ENCODE data around the gene UBE2I.
"Not testable (repeated sequence)": the region's sequence is repeated elsewhere in the genome, so short reads cannot be mapped to it uniquely, and the experiment has no call there.

UBE2I gene

GRCh38 chr16:1293921-1294656 lies 15.3 kb upstream of the UBE2I start:
- DNase-seq: no peak

GRCh38 chr16:1295465-1295864 lies 14.0 kb upstream of the UBE2I start:
- DNase-seq: no peak

- not testable (repeated sequence) for DNase-seq
Measured at GRCh38 chr16:1296688-1297017, 12.8 kb upstream of the UBE2I start.

DNA sequence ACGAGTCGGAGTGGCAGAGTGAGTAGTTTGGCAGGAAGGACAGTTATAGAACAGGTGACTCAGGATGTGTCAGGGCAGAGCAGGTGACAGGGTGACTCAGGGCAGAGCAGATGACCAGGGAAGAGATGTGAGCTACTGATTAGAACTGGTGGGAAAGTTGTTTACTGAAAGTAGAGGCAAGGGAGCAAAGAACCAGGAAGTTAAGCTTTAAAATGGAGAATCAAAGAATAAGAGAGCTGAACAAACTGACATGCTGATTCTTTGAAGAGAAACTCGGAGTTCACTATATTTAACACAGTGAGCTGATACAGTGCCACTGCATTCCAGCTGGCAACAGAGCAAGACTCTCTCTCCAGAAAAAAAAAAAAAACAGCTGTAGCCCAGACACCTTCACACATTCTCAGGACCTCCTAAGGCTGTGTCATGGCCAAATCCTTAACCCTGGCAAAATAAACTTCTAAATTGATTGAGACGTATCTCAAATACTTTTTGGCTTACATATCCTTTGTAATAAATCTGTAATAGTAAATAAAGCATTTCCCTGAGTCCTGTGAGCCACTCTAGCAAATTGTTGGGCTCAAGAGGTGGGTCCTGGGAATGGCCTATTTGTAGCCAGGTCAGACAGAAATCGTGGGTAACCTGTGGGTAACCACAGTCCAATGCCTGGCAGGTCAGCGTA lies 12.3 kb upstream of the UBE2I start:
- DNase-seq: no peak

DNA sequence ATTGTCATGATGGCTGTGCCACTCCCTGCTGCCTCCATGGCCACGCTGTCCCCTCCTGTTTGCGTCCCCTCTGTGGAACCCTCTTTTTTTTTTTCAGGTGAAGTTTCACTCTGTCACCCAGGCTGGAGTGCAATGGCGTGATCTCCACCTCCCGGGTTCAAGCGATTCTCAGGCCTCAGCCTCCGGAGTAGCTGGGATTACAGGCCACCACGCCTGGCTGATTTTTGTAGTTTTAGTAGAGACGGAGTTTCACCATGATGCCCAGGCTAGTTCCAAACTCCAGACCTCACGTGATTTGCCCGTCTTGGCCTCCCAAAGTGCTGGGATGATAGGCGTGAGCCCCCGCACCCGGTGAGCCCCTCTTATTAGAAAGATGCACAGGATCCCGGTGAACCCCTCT lies 11.0 kb upstream of the UBE2I start:
- DNase-seq: no peak

DNA sequence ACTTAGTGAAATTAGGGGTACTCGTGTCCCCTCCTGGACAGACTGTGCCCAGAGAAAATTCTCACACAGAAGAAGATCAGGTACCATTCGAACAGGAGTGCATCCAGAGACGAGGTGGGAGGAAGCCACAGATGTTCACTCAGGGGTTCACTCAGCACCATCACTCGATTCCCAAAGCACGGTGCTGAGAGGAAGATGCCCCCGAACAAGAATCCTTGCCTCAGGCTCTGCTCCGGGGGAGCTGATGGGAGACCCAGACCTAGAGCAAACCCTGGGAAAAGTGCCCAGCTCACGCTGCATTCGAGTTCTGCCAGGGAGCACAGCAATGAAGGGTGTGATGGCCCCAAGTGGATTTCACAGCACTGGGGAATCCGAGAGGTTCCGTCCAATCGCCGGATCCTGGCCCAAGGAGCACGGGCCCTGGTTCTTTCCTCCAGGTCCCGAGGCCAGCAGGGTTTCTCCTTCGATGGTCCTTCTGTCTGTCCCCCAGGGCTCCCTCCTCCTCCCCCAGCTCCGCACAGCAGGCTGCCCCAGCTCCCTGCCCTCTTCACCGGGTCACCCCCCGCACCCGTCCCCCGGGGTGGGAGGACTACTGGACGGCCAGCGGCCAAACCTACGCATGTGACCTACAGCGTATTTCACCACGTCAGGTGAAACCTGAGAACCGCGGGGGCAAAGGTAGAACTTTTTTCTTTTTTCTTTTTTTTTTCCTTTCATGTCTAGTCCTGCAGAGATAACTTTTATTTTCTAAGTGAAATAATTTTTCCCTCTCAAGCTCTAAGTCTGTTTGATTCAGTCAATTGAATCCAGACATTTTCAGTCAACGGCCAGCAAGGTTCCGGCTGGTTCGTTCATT lies 10.2 kb upstream of the UBE2I start:
- DNase-seq: no peak

GRCh38 chr16:1299868-1300203 lies 9.6 kb upstream of the UBE2I start:
- DNase-seq: no peak

DNA sequence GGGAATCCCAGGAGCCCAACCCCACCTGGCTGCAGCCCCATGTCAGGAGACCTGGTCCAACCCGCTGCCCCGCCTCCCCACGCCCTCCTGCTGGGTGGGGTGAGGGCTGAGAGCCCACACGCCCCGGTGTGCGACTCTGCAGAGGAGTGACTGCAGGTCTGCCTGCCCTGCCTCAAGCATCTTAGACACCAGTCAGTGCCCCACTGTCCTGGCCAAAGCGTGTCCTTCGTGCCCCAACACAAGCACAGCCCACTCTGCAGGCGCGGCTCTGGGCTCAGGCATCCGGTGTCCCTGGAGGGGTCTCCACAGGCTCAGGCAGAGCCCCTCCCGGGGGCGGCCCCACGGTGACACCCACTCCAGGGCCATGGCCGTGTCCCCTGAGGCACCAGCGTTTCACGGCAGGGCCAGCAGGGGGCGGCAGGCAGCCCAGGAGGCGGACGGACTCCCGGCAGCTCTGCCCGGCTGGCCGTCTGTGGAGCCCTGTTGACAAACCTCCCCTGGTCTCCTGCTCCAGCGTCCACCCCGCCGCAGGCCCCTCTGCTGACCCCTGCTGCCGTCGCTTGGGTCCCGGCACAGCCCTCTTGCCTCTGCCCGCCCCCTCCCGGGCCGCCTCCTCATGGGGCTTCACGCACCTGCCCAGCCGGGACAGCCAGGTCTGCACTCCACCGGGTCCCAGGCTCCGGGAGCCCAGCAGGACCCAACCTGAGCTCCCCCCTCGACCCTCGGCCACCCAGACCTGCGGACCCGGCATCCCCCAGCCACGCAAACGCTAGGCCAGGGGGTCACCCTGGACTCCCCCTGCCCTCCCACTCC lies 8.6 kb upstream of the UBE2I start:
- peak; percentile 63 to 64 for DNase-seq

DNA sequence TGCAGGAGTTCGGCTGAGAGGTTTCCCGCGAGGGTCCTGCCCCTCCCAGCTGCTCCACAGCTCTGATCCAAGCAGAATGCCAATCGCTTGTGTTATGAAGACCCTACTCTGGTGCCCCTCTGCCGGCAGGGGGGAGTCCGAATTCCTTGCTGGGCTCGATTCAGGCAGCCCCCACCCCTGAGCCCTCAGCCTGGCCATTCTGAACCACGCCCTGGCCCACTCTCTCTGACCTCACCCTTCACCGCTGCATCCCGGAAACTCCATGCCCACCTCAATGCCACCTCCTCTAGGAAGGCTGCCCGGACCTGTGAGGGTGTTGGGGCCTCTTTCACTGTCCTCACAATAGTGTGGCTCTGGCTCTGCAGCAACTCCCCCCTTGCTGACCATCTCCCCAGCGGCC lies 7.9 kb upstream of the UBE2I start:
- DNase-seq: no peak

DNA sequence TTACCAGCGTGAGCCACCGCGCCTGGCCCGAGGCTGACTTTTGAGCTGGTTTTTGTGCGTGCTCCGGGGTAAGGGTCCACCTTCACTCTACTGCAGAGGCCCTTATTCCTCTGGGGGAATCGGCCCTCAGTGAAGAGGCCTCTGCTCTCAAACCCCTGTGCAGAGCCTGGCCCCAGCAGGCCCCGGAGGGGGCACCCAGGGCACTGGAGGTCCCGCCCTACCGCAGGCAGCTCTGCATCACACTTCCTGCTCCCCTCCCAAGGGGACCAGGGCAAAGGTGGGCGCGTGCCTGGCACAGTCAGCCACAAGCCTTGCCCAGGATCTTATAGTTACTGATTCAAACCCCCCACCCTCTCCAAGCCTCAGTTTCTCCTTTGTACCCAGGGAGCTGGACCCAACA lies 3.6 kb upstream of the UBE2I start:
- no peak for DNase-seq

- DNase-seq: no peak
Measured at GRCh38 chr16:1306334-1306733, 3.1 kb upstream of the UBE2I start.

DNA sequence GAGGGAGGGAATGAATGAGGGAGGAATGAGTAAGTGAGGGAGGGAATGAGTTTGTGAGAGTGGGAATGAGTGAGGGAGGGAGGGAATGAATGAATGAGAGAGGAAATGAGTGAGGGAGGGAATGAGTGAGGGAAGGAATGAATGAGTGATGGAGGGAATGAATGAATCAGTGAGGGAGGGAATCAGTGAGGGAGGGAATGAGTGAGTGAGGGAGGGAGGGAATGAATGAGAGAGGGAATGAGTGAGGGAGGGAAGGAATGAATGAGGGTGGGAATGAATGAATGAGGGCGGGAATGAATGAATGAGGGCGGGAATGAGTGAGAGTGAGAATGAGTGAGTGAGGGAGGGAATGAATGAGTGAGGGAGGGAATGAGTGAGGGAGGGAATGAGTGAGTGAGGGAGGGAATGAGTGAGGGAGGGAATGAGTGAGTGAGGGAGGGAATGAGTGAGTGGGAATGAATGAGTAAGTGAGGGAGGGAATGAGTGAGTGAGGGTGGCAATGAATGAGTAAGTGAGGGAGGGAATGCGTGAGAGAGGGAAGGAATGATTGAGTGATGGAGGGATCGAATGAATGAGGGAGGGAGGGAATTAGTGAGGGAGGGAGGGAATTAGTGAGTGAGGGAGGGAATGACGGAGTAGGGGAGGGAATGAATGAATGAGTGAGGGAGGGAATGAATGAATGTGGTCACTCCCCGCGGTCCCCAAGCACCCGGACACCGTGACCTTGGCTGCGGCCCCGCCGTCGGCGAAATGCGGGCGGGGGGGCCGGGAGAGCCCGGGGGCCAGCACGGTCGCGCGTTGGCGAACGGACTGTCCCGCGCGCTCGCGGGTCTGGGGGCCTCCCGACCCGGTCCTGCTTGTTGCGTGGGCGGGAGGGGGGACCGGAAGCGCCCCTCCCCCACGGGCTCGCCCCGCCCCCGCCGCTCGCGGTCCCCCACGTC lies 1.1 kb upstream of the UBE2I start:
- DNase-seq: no peak

DNA sequence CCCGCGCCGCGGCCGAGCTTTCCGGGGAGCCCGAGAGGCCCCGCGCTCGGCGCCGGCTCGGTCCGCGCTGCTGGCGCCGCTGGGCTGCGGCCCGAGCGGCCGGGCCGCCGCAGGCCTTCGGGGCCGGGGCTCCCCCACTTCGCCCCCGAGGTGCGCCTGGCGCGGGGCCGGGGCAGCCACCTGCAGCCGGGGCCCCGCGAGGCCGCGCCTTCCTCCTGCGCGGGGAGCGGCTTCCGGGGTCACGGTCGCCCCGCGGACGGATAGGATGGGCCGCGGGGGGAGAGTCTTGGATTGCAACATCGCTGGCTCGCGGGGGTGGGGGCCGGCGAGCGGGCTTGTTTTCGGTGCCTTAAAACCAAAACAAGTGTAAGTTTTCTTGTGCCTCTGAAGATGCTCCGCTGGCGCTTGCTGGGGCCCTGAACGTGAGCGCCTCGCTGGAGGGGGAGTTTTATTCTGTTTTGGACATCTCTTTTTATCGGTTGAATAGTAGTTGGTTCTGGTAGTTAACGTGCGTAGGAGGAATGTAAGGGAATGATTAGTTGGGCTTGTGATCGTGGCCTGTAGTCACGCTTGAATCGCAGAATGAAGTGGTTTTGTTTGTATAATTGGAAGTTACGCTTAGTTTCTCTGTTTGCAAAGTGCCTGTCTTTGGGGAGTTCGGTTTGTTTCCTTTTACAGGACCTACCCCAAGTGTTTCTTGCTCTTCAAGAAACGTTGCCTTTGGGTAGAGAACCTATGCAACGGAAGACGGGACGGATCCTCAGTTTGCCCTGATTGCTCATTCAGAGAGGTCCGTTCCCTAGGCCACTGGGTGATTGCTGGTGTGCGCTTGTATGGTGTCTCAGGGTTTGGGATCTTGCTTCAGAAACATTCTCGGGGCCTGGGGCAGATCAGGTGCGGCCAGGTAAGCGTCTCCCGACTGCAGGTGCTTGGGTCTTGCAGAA lies 724 bp downstream of the UBE2I start:
- DNase-seq: peak in 1 of 2 experiments; percentile 29

DNA sequence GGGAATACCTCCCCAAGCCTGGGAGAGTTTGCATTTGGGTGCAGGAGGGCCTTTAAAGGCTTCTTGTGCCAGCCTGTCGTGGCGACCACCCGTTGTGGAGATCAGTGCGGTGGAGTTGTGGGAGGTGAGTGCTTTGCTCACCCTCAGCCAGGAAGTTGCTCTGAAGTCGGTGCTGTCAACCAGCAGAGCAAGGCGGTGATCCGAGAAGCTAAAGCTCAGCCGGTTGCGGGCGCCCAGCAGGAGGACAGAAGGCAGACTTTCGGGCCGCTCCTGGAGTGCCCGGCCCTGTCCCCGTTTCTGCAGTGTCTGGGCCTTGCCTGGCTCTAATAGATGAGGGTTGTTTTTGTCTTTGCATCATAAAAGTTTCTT lies 1.4 kb downstream of the UBE2I start:
- no peak for DNase-seq

GRCh38 chr16:1311212-1311737 lies 1.8 kb downstream of the UBE2I start:
- DNase-seq: no peak

DNA sequence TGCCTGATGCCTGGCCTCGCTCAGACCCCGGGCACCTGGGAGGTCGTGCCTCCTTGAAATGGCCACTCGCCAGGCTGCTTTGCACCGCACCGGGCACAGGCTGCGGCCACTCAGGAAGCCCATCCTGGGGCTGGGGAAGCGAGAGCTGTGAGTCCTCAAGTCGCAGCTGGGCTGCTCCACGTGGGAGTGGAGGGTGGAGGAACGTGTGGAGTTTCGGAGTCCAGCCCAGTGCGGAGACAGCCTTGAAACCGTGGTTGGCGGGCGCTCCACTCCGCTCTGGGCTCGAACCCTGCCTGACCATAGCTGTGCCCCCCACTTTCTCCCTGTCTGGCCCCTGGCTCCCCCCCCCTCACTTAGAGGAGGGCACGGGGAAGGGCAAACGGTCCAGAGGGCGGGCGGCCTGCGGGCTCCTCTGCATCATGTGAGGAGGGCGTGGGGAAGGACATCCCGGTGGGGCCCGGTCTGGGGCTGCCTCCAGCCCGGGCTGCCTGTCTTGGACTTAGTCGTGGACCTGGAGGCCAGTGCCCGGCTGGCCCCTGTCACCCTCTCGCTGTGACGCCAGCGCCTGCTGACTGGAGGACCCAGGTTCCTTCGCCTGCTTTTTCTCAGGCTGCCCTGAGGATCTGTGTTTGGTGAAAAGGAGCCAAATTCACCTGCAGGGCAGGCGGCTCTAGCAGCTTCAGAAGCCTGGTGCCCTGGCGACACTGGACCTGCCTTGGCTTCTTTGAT lies 2.5 kb downstream of the UBE2I start:
- DNase-seq: no peak

DNA sequence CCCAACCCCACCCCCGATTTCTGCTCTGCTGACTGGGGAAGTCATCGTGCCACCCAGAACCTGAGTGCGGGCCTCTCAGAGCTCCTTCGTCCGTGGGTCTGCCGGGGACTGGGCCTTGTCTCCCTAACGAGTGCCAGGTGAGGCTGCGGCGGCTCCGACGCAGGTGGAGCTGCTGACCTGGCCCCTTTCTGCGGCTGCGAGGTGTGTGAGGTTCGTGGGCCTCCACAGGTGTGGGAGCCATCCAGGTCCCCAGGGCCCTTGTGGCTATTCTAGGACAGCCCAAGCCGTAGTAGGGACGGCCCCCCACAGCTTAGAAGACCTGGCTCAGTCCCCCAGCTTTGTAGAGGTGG lies 3.0 kb downstream of the UBE2I start:
- DNase-seq: no peak

DNA sequence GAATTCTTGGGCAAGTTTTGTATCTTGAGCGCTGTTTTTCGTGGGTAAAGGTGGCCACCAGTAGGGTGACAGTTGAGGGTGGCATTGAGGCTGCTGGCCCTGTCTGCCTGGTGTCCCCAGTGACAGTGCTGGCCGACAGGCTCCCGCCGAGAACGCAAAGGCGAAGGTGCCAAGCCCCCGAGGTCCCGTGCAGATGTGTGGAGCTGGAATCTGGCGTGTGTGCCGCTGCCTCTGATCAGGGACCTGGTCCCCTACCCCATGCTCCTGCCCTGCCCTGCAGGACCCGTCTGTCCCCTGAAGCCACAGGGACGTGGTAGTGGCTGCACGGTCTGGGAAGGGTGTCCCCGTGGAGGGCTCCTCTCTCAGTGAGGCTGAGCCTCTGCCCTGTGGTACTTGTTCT lies 3.5 kb downstream of the UBE2I start:
- DNase-seq: no peak

DNA sequence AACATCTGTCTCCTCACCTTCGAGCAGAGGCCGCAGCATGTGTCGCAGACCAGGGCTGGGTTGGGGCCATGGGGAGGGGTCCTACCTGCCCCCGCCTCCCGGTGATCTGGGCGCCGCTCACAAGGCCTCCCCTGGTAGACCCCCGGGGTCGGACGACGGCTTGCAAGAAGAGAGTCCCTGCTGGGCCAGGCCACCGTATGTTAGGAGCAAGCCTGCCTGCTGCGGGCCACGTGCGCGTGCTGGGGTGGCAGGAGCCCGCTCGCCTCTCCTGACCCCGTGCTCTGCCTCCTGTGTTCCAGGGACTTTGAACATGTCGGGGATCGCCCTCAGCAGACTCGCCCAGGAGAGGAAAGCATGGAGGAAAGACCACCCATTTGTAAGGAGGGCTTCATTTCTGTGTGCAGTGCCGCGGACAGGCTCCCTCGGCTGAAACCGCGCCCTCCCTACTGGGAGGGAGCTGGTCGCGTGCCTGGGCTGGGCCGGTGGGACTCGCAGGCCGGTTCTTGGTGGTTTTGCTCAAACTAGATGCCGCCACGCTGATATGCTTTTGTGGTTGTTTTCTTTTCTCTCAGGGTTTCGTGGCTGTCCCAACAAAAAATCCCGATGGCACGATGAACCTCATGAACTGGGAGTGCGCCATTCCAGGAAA lies 4.4 kb downstream of the UBE2I start:
- no peak for DNase-seq

Data from activated CD4-positive, alpha-beta T cell treated with anti-CD3 and anti-CD28 coated beads, Interleukin-2, amount 50 U/mL, for 4 hours (primary cell).